PC-3 (cell line): Measurements from ENCODE around the gene TAF4. TPM values are rescaled to one million over a fixed set of nuclear protein-coding genes. Genes with fewer than 3 reads are reported as not detected.
"Not testable (repeated sequence)": the region's sequence is repeated elsewhere in the genome, so short reads cannot be mapped to it uniquely, and the experiment has no call there.

Source experiments
- ATAC-seq: fragments of 200-7000 bp; cut with Tn5 transposase; 2 replicates; pipeline ENCODE4 v1.9.1; 2020; ENCODE audit warnings: mild to moderate bottlenecking, moderate library complexity
- BruUV-seq: library from RNA; stranded (reverse); fragments of 400-500 nt; replicated peaks from 2 replicates; lab custom pipeline; 2021; lab: Mats Ljungman, UMichigan
- CTCF ChIA-PET: fragments of 300-600 bp; sonication (Branson Sonifier 250); formaldehyde crosslinking; loops from one replicate; lab custom pipeline; 2022; ENCODE audit warnings: antibody characterized with exemption; lab: Charles Lee
- POLR2A ChIA-PET: fragments of 300-600 bp; sonication (Branson Sonifier 250); formaldehyde crosslinking; loops from one replicate; lab custom pipeline; 2022; ENCODE audit warnings: antibody characterized with exemption; ENCODE audit not compliant: unreplicated experiment; lab: Charles Lee
- DNase-seq: peaks from one replicate; pipeline ENCODE4 v3.0.0-alpha.2; 2015
- H2AFZ ChIP-seq: fragments of 300-600 bp; sonication (generic); 2 replicates; pipeline ENCODE4 v1.6.0; 2016; ENCODE audit warnings: antibody characterized with exemption, low read length
- H3F3A ChIP-seq: fragments of 300-600 bp; sonication (generic); one replicate; pipeline ENCODE4 v1.6.0; 2017; ENCODE audit warnings: antibody characterized with exemption, low read length, control low read depth, mild to moderate bottlenecking; ENCODE audit not compliant: unreplicated experiment
- H3K27ac ChIP-seq: fragments of 300-600 bp; sonication (generic); 2 replicates; pipeline ENCODE4 v1.5.1; 2016; ENCODE audit warnings: mild to moderate bottlenecking, low read length
- H3K27me3 ChIP-seq: fragments of 300-600 bp; sonication (generic); 2 replicates; pipeline ENCODE4 v1.6.1; 2016; ENCODE audit warnings: low read length, mixed read lengths
- H3K36me3 ChIP-seq: fragments of 300-600 bp; sonication (generic); 2 replicates; pipeline ENCODE4 v1.6.1; 2016; ENCODE audit warnings: low read depth, mixed run types, low read length, mixed read lengths
- H3K4me1 ChIP-seq: fragments of 300-600 bp; sonication (generic); 2 replicates; pipeline ENCODE4 v1.5.1; 2016; ENCODE audit warnings: low read length; ENCODE audit not compliant: insufficient read depth
- H3K4me2 ChIP-seq: fragments of 300-600 bp; sonication (generic); 2 replicates; pipeline ENCODE4 v1.6.0; 2016; ENCODE audit warnings: low read length
- H3K4me3 ChIP-seq: fragments of 300-600 bp; sonication (generic); 2 replicates; pipeline ENCODE4 v1.5.1; 2016; ENCODE audit warnings: mild to moderate bottlenecking, low read length, mixed read lengths
- H3K79me2 ChIP-seq: fragments of 300-600 bp; sonication (generic); 2 replicates; pipeline ENCODE4 v1.6.1; 2017; ENCODE audit warnings: low read length, mixed read lengths
- H3K9ac ChIP-seq: fragments of 300-600 bp; sonication (generic); 2 replicates; pipeline ENCODE4 v1.6.0; 2016; ENCODE audit warnings: mild to moderate bottlenecking, low read length
- H3K9me2 ChIP-seq: fragments of 300-600 bp; sonication (generic); replicated peaks from 2 replicates; pipeline ENCODE4 v1.6.1; 2016; ENCODE audit warnings: mixed run types, low read length, mixed read lengths
- H3K9me3 ChIP-seq: fragments of 300-600 bp; sonication (generic); 2 replicates; pipeline ENCODE4 v1.6.1; 2016; ENCODE audit warnings: low read length, mixed read lengths
- H4K20me1 ChIP-seq: fragments of 300-600 bp; sonication (generic); 2 replicates; pipeline ENCODE4 v1.6.1; 2016; ENCODE audit warnings: low read length, mixed read lengths
- EZH2 ChIP-seq: fragments of 300-600 bp; sonication (generic); IDR thresholded peaks from one replicate; pipeline ENCODE4 v1.6.1; 2017; ENCODE audit warnings: antibody characterized with exemption, mild to moderate bottlenecking, low read length; ENCODE audit not compliant: unreplicated experiment
- EZH2phosphoT487 ChIP-seq: fragments of 300-600 bp; sonication (generic); IDR thresholded peaks from 2 replicates; pipeline ENCODE4 v1.6.1; 2018; ENCODE audit warnings: mild to moderate bottlenecking, antibody characterized with exemption, low read length, borderline replicate concordance
- intact Hi-C: fragments of 100-400 bp; cut with micrococcal nuclease; formaldehyde crosslinking; loops from 2 replicates; pipeline ENCODE4 v1.9.0; 2023
- total RNA-seq: library from RNA; depleted of rRNA; stranded (reverse); fragments of >200 nt; gene quantifications from 2 replicates; pipeline ENCODE4 v1.2.3, GENCODE V29; 2014
- TF ChIP-seq, protein P1 (sequence below): fragments of 300-600 bp; sonication (generic); conservative IDR thresholded peaks from 2 replicates; pipeline ENCODE4 v1.5.1; 2017; ENCODE audit warnings: antibody characterized with exemption, low read depth, mild to moderate bottlenecking, low read length

Gene TAF4
- total RNA-seq, 1 experiment from 2014 or later, result 9.6 TPM

DNA sequence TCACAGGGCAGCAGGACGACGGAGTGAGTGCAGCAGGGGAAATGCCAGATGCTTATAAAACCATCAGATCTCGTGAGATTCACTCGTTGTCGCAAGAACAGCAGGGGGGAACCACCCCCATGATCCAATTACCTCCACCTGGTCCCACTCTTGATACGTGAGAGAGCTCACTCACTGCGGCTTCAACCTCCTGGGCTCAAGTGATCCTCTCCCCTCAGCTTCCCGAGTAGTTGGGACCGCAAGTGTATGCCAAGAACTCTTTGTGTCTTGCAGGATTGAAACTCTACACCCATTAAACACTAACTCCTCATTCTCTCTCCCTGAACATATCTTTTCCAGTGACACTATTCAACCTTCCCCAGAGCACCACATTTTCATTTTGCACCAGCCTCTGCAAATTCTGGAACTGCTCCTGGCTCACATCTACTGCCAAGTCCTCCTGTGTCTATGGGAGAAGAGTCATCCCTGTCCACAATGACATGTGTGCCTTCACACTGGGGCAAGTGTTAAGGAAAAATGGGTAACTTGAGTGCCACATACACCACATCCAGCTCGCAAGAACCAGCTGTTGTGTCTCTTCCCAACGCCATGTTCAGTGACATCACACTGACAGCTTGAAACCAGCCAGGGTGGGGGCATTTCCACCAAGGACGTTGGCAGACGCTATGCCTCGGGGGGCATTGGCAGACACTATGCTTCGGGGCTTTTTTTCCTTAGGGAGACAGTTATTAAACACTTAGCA lies 14.7 kb upstream of the TAF4 start:
- H3K36me3 ChIP-seq, result no peaks in the 10 kb centered on the region
- CTCF ChIA-PET, result no interaction called here

DNA sequence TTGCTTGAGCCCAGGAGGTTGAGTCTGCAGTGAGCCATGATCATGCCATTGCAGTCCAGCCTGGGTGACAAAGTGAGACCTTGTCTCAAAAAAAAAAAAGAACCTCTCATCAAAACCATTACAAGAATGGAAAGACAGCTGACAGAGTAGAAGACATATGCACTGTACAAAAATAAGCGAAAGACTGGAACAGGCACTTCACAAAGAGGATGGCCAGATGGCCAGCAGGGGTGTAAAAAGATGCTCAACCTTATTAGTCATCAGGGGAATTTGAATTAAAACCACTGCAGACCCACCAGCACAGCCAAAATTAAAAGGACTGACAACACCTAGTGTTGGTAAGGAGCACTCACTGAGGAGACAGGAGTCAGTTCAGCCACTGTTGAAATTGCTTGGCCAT lies 13.5 kb upstream of the TAF4 start:
- Histone ChIP-seq H3K4me1 (no peaks in the 10 kb centered on the region), H3K4me3 (no peak overlapping the region), H3K79me2 (no peaks in the 10 kb centered on the region), H3F3A (no peaks in the 10 kb centered on the region), H3K9ac (no peak overlapping the region), H4K20me1 (no peaks in the 10 kb centered on the region), H3K36me3 (no peaks in the 10 kb centered on the region), H3K27me3 (0 out of 2 replicates have a peak, but pooled peaks cover 7% of the 10 kb centered on the region), H3K27ac (no peak overlapping the region), H3K9me2 (no peaks in the 10 kb centered on the region), H3K9me3 (0 out of 2 replicates have a peak, but pooled peaks cover 4% of the 10 kb centered on the region), H3K4me2 (no peak overlapping the region), H2AFZ (no peak overlapping the region)
- intact Hi-C loops, result no loop called here
- ATAC-seq (no peak), DNase-seq (no peak)
- POLR2A ChIA-PET, result no interaction called here
- BruUV-seq, result no TSS peak
- TF ChIP-seq, protein P1, sequence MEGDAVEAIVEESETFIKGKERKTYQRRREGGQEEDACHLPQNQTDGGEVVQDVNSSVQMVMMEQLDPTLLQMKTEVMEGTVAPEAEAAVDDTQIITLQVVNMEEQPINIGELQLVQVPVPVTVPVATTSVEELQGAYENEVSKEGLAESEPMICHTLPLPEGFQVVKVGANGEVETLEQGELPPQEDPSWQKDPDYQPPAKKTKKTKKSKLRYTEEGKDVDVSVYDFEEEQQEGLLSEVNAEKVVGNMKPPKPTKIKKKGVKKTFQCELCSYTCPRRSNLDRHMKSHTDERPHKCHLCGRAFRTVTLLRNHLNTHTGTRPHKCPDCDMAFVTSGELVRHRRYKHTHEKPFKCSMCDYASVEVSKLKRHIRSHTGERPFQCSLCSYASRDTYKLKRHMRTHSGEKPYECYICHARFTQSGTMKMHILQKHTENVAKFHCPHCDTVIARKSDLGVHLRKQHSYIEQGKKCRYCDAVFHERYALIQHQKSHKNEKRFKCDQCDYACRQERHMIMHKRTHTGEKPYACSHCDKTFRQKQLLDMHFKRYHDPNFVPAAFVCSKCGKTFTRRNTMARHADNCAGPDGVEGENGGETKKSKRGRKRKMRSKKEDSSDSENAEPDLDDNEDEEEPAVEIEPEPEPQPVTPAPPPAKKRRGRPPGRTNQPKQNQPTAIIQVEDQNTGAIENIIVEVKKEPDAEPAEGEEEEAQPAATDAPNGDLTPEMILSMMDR, result no peak
- TF ChIP-seq EZH2, result no peak
- TF ChIP-seq EZH2phosphoT487, result no peak
- CTCF ChIA-PET, result no interaction called here

More for the DNA sequence above, 14.7 kb upstream of the TAF4 start:
- H3K27ac ChIP-seq, result no peak overlapping the region
- intact Hi-C loops, result no loop called here
- no peaks in the 10 kb centered on the region for H4K20me1 ChIP-seq
- ATAC-seq (no peak), DNase-seq (no peak)
- POLR2A ChIA-PET, result no interaction called here
- no peaks in the 10 kb centered on the region for H3K4me1 ChIP-seq
- no peak overlapping the region for H2AFZ ChIP-seq
- BruUV-seq, result no TSS peak
- no peaks in the 10 kb centered on the region for H3K79me2 ChIP-seq
- no peak overlapping the region for H3K9ac ChIP-seq
- no peaks in the 10 kb centered on the region for H3K9me2 ChIP-seq
- TF ChIP-seq EZH2, result no peak
- TF ChIP-seq, protein P1, result no peak
- no peak for TF ChIP-seq EZH2phosphoT487
- 0 out of 2 replicates have a peak, but pooled peaks cover 7% of the 10 kb centered on the region for H3K27me3 ChIP-seq
- H3K4me2 ChIP-seq, result no peak overlapping the region
- no peak overlapping the region for H3K4me3 ChIP-seq
- H3F3A ChIP-seq, result no peaks in the 10 kb centered on the region
- 0 out of 2 replicates have a peak, but pooled peaks cover 3% of the 10 kb centered on the region for H3K9me3 ChIP-seq

DNA sequence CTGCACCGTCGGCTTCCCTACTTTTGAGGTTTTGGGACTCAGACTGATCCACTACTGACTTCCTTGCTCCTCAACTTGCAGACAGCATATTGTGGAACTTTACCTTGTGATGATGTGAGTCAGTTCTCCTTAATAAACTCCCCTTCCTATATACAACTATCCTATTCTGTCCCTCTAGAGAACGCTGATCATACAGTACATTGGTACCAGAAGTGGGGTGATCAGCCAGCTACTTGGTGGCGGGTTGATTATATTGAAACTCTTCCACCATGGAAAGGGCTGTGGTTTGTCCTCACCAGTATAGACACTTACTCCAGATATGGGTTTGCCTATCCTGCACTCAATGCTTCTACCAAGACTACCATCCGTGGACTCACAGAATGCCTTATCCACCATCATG lies 7.6 kb upstream of the TAF4 start:
- POLR2A ChIA-PET, result no interaction called here
- ATAC-seq, result no peak
- no TSS peak for BruUV-seq
- Histone ChIP-seq H3K36me3 (no peaks in the 10 kb centered on the region), H3K4me1 (peaks cover 13% of the 10 kb centered on the region), H2AFZ (no peak overlapping the region), H4K20me1 (no peaks in the 10 kb centered on the region), H3K4me2 (no peak overlapping the region), H3K9me3 (peaks cover 9% of the 10 kb centered on the region; the same call in 1 of the 2 replicates), H3K9ac (no peak overlapping the region), H3K27ac (no peak overlapping the region), H3K79me2 (no peaks in the 10 kb centered on the region), H3K9me2 (no peaks in the 10 kb centered on the region), H3K27me3 (no peaks in the 10 kb centered on the region), H3F3A (no peaks in the 10 kb centered on the region), H3K4me3 (no peak overlapping the region)
- CTCF ChIA-PET, result no interaction called here
- TF ChIP-seq, protein P1, result no peak
- intact Hi-C loops, result no loop called here
- no peak for DNase-seq

DNA sequence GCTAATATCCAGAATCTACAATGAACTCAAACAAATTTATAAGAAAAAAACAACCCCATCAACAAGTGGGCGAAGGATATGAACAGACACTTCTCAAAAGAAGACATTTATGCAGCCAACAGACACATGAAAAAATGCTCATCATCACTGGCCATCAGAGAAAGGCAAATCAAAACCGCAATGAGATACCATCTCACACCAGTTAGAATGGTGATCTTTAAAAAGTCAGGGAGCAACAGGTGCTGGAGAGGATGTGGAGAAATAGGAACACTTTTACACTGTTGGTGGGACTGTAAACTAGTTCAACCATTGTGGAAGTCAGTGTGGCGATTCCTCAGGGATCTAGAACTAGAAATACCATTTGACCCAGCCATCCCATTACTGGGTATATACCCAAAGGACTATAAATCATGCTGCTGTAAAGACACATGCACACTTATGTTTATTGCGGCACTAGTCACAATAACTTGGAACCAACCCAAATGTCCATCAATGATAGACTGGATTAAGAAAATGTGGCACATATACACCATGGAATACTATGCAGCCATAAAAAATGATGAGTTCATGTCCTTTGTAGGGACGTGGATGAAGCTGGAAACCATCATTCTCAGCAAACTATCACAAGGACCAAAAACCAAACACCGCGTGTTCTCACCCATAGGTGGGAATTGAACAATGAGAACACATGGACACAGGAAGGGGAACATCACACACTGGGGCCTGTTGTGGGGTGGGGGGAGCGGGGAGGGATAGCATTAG lies 6.2 kb upstream of the TAF4 start:
- H3F3A ChIP-seq, H2AFZ ChIP-seq, H3K9me3 ChIP-seq, H3K4me3 ChIP-seq, H3K9me2 ChIP-seq, POLR2A ChIA-PET, H3K9ac ChIP-seq, BruUV-seq, H3K27me3 ChIP-seq, H3K79me2 ChIP-seq, H3K36me3 ChIP-seq, H3K27ac ChIP-seq, H4K20me1 ChIP-seq, H3K4me2 ChIP-seq, CTCF ChIA-PET, intact Hi-C loops, DNase-seq, ATAC-seq: not testable (repeated sequence)
- peaks cover 17% of the 10 kb centered on the region for H3K4me1 ChIP-seq
